ENCODE measurements around the gene PTPRE.

Gene PTPRE

DNA sequence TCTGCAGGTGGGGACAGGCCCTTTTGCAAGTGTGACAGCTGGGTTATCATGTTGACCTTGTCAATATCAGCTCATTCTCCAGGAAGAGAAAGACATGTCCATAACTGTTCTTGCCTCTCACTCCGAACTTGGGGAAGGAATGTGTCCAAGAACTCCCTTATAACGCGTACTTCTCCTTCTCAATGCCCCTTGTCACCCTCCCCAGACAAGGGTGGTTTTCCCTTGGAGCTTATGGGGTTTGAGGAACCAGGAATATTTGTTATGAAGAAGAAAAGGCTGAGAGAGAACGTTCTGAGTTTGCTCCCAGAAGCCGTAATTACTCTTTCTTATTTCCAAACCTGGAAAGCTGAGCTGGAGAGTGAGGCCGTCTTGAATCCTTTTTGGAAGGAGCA is 141.9 kb downstream of the PTPRE start:
- DNase-seq = no peak

GRCh38 chr10:128049226-128050120 is 142.6 kb downstream of the PTPRE start:
- no peak for DNase-seq

DNA sequence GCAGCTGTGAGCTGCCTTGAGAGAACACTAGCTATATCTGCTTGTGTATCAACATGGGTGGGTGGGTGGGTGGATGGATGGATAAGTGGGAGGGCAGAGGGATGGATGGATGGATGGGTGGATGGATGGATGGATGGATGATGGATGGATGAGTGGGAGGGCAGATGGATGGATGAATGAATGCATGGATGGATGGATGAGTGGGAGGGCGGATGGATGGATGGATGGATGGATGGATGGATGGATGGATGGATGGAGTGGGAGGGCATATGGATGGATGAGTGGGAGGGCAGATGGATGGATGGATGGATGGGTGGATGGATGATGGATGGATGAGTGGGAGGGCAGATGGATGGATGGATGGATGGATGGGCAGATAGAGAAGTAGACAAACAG is 143.2 kb downstream of the PTPRE start:
- DNase-seq = no peak

DNA sequence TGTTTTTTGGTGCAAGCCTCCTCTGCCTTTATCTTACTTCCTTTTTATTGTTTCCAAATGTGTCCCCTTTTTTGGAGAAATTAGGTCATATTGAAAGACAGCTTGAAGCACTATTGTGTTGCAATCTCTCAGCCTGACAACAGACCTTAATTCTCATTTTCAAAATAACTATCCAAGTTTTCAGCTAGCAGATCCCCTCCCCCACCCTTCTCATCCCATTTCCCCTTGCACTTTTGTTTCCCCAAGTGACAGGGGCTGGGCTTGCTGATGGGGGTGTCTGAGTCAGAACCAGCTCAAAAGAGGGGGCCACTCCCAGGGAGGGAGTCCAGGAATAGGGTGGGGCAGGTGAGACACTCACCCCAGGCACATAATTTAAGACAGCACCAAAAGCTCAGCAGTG is 144.0 kb downstream of the PTPRE start:
- no peak for DNase-seq

DNA sequence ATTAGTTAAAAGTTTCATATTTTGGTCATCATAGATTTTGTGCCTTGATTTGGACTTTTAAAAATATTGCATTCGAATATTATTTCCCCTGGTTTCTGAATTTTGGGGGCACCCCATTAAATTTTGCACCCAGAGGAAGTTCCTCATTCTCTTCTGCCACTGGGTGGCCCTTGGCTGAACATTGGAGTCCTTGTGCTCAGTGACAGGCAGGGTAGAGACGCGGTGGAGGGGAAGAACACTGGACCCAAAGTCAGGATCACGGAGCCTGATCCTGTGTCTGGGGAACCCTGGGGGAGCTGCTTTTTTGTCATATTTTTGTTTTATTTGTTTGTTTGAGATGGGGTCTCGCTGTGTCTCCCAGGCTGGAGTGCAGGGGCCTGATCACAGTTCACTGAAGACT is 144.6 kb downstream of the PTPRE start:
- no peak for DNase-seq

DNA sequence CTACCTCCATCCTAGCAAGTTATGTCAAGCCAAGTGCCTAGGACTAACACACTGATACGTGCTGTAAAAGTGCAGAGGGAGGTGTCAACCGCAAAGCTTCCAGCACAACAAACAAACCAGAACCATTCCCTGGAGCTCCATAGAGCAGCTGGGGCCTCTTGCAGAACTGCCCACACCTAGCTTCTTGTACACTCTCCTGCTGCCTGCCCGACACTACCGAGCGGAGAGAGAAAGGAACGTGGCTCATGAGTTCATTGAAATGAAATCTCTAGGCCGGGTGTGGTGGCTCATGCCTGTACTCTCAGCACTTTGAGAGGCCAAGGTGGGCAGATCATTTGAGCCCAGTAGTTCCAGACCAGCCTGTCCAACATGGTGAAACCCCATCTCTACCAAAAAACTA is 145.8 kb downstream of the PTPRE start:
- no peak for DNase-seq

GRCh38 chr10:128053356-128053755 is 146.5 kb downstream of the PTPRE start:
- no peak for DNase-seq

DNA sequence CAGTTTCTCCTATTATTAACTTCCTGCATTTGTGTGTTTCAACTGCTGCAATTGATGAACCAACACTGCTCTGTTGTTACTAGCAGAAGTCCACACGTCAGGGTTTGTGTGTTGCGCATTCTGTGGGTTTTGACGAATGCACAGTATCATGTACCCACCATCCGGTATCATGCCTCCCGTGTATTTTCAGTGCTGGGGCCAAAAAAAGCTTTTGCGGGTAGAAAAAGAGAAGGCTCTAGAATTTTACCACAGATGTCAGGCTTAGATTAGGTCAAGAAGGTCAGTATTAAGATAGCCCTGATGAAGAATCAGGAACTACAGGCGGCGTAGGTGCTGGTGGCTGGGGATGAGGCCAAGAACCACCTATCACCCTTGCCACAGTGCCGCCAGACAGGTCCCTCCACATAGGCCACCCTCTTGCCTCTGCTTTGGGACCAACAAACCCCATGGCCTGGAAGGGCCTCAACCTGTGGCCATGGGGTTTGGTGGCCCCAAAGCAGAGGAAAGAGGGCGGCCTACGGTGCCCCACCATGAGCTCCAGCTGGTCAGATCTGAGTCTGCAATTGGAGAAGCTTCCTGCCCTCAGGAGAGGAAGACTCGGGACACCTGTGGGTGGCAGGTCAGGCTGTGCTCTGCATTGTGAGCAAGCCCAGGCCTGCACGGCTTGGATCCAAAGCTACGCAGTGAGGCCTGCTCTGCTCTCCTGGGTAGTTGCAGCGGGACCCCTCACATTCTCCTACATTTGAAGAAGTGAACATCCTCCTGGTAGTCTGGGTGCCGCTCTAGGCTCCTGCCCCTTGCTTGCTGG is 147.5 kb downstream of the PTPRE start:
- no peak for DNase-seq

DNA sequence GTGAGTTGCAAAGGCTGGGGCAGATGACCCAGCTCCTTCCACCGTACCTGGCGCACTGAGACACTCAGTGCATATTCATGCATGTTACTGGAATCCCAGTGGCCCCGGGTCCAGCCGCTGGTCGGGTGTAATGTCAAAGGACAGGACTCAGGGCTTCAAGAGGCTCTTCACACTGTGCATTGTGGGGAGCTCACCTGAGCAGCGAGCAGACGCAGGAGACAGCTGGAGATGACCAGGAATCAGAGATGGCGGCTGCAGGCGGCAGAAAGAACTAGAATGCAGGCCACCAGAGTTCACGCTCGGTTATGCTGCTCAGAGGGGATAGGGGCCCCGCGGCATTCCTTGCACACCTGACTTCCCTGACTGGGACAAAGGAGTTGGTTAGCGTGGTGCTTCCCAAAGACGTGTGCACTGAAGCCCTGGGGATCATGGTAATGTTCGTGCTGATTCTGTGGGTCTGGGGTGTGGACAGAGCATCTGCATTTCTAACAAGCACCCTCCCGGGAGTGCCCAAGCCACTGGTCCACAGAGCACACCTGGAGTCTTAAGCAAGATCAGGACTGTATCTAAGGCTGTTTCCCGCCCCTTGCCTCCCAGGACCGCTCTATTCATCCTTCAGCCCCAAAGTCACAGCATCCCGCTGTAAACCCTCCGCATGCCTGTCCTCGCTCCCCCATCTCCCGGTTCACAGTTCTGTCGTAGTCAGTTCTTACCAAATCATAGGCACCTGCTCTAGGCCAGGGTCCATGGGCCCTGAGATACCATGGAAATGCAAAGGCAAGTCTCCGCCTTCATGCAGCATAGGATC is 148.4 kb downstream of the PTPRE start:
- no peak for DNase-seq

GRCh38 chr10:128056303-128057050 is 149.6 kb downstream of the PTPRE start:
- DNase-seq = no peak

GRCh38 chr10:128058106-128058749 is 151.3 kb downstream of the PTPRE start:
- no peak for DNase-seq

DNA sequence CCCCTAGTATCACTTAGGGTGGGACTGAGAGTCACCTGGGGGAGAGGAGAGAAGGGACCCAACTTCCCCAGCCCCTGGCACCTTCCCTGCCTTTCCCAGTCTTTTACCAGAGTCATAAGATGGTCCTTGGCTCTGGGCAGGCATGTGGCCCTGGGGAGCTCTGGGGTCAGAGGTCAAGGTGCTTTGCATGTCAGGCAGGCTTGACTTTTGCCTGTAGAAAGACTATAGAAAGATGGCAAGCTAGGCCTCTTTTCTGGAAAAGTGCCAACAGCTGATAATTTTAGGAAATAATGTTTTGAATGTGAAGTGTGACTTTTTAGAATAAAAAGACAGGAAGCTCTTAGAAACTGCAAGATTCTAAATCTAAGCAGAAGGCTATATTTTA is 151.8 kb downstream of the PTPRE start:
- no peak for DNase-seq

- DNase-seq = no peak
Measured at GRCh38 chr10:128059266-128059981, 152.5 kb downstream of the PTPRE start.

GRCh38 chr10:128059982-128060293 is 153.0 kb downstream of the PTPRE start:
- DNase-seq = no peak

GRCh38 chr10:128060341-128061250 is 153.7 kb downstream of the PTPRE start:
- no peak for DNase-seq

DNA sequence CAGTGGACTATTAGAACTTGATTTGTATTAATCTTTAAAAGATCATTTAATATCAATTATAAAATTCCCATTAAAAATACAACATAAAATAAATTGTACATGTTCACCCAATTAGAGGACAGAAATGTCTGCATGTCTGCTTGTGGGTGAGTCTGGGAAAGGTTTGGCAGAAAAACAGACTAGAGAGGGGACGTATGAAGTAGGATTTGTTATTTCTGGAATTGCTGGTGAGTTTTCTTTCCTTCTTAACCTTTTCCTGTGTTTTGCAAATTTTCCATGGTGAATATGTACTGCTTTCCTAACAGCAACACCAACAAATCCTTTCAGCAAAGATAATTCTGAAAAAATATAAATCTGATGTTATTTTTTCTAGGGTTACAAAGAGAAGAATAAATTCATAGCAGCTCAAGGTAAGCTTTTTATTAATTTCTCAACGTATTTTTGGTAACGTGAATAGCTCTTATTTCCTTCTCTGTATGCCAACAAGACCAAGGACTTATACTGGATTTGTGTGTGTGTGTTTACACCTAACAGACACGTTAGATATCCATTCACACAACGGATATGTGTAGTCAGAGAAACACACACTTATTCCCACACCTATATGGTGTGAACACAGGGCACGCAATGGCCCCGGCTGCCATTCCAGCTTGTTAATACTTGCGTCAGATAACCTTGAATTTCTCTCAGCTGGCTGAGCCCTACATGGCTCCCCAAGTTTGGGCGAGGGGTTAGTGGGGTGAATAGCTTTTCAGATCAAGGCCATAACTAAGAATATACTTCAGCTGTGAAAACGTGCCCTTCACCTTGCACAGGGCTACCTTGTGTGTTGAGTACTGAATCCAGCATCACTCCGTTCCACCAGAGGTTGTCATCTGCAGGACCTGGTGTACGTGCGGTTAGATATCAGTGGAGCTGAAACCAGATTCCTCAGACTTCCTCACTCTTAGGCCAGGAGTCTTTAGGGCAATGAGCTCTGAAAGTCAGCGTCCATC is 154.7 kb downstream of the PTPRE start:
- no peak for DNase-seq

DNA sequence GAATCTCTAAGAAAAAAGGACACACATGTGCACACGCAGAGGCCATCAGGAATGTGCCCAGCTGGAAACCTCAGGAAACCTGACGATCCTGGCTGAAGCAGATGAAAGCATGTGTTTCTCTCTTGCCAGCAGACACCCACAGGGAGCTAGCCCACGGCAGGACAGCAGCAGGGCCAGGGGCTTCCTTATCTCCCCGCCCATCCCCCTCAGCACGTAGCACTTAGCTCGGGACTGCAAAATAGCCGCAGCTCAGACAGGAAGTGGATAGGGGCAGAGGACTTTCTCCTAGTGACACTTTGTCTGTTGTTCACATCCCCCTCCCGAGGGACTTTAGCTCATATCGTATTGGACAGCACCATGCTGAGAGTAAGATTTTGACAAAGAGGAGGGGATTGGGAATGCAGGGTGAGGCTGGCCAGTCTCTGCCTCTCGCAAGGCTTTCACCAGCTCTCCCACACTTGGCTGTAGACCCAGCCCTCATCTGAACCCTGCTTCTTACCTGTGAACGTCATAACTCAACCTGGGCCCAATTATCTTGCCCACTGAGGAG is 155.5 kb downstream of the PTPRE start:
- DNase-seq = no peak

DNA sequence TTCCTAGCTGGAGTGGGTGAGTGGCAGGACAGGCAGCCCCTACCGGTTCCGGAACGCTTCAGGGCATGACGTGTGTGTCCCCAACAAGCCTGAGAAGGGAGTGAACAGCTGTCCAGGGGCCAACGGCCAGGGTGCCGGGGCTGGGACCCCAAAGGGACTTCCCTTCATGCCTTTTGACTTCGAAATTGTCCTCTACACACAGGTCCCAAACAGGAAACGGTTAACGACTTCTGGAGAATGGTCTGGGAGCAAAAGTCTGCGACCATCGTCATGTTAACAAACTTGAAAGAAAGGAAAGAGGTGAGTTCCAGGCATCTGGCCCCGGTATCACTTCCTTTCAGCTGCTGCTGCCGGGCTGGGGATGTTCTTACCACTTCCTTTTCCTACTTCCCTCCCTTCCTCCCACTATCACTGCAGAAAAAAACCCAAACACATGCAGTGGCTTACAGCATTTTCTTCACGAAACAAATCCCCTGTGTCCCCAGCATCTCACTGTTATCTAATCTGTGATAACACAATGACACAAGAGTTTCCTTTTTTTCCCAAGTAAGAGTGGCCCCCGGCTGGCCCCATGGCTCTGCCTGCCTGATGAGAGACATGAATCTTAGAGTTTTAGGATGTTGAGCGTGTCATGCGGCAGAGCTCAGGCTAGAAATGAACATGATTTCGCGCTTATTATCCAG is 156.1 kb downstream of the PTPRE start:
- no peak for DNase-seq

Data from NCI-H524 (cell line).